Cardiac muscle cell (in vitro differentiated cells and primary cell): Measurements from ENCODE around the gene NEGR1. TPM values are rescaled to one million over a fixed set of nuclear protein-coding genes. Genes with fewer than 3 reads are reported as not detected.

Source experiments
- DNase-seq, 2 donors: peaks; one replicate each; pipeline versions ENCODE4 v3.0.0 to v3.0.0-alpha.2; 2010 to 2017; ENCODE audit warnings: low read depth in 1 of 2, low spot score in 1 of 2
- H3K27ac ChIP-seq: fragments of 200-600 bp; sonication (generic); 2 replicates; pipeline ENCODE4 v1.5.1; 2016
- H3K27me3 ChIP-seq: fragments of 200-600 bp; sonication (generic); 2 replicates; pipeline ENCODE4 v1.6.0; 2016; ENCODE audit warnings: control low read depth
- H3K36me3 ChIP-seq: fragments of 200-600 bp; sonication (generic); 2 replicates; pipeline ENCODE4 v1.5.1; 2016; ENCODE audit warnings: control low read depth
- H3K4me1 ChIP-seq: fragments of 200-600 bp; sonication (generic); 2 replicates; pipeline ENCODE4 v1.8.1; 2017; ENCODE audit warnings: low read depth, mild to moderate bottlenecking, mixed run types
- H3K4me3 ChIP-seq: fragments of 200-600 bp; sonication (generic); 2 replicates; pipeline ENCODE4 v1.5.1; 2016; ENCODE audit warnings: mild to moderate bottlenecking
- H3K9me3 ChIP-seq: fragments of 200-600 bp; sonication (generic); 2 replicates; pipeline ENCODE4 v1.5.1; 2017; ENCODE audit warnings: low read depth, mild to moderate bottlenecking, control low read depth
- polyA plus RNA-seq: library from polyadenylated mRNA; unstranded; fragments of >200 nt; fragmentation: Nextera tagmentation; extraction: Ambion mirVana; gene quantifications from 2 replicates; pipeline ENCODE4 v1.2.1, GENCODE V29; 2016
- total RNA-seq: library from RNA; depleted of rRNA; stranded (reverse); fragments of >200 nt; gene quantifications from 2 replicates; pipeline ENCODE4 v1.2.3, GENCODE V29; 2016
- TF ChIP-seq, protein P1 (sequence below): IDR thresholded peaks from 2 replicates; pipeline ENCODE4 v1.5.1; 2012; ENCODE audit warnings: low read depth, mild to moderate bottlenecking, low read length

The NEGR1 gene
- total and polyA plus RNA-seq, 2 experiments from 2014 or later = 0.06 to 0.20 TPM

DNA sequence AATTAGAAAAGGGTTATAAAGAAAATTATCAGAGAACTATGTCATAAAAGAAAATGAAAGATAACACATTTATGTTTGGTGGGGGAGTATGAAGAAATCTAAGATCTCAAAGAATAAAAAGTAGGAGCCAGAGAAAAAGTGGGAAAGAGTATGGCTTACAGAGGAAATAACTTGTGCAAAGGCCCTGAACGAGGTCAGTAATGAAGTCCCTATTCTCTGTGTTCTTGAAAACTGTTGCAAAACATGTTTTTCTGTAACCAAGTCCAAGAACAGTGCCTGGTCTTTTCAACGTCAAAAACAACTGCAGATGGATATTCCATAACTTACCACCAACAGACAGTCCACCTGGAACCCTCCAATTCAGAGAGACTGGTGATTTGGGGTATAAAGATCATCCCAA is 188.1 kb downstream of the NEGR1 start:
- TF ChIP-seq, protein P1, sequence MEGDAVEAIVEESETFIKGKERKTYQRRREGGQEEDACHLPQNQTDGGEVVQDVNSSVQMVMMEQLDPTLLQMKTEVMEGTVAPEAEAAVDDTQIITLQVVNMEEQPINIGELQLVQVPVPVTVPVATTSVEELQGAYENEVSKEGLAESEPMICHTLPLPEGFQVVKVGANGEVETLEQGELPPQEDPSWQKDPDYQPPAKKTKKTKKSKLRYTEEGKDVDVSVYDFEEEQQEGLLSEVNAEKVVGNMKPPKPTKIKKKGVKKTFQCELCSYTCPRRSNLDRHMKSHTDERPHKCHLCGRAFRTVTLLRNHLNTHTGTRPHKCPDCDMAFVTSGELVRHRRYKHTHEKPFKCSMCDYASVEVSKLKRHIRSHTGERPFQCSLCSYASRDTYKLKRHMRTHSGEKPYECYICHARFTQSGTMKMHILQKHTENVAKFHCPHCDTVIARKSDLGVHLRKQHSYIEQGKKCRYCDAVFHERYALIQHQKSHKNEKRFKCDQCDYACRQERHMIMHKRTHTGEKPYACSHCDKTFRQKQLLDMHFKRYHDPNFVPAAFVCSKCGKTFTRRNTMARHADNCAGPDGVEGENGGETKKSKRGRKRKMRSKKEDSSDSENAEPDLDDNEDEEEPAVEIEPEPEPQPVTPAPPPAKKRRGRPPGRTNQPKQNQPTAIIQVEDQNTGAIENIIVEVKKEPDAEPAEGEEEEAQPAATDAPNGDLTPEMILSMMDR = no peak
- no peaks in the 10 kb centered on the region for H3K4me1 ChIP-seq
- no peak overlapping the region for H3K4me3 ChIP-seq

GRCh38 chr1:72086394-72086793 is 195.9 kb downstream of the NEGR1 start:
- Histone ChIP-seq H3K4me1 (no peaks in the 10 kb centered on the region), H3K4me3 (no peak overlapping the region), H3K36me3 (no peaks in the 10 kb centered on the region), H3K27ac (no peak overlapping the region), H3K9me3 (no peaks in the 10 kb centered on the region), H3K27me3 (no peaks in the 10 kb centered on the region)
- TF ChIP-seq, protein P1 = no peak
- no peak for DNase-seq

More for the DNA sequence above, 188.1 kb downstream of the NEGR1 start:
- DNase-seq = no peak
- Histone ChIP-seq H3K27ac (no peak overlapping the region), H3K27me3 (no peaks in the 10 kb centered on the region), H3K36me3 (no peaks in the 10 kb centered on the region), H3K9me3 (no peaks in the 10 kb centered on the region)

- no peaks in the 10 kb centered on the region for H3K9me3 ChIP-seq
- no peaks in the 10 kb centered on the region for H3K27me3 ChIP-seq
- no peak for DNase-seq
- no peak overlapping the region for H3K4me3 ChIP-seq
- TF ChIP-seq, protein P1 = no peak
- no peaks in the 10 kb centered on the region for H3K4me1 ChIP-seq
- no peaks in the 10 kb centered on the region for H3K36me3 ChIP-seq
- no peak overlapping the region for H3K27ac ChIP-seq
These were observed 206.9 kb downstream of the NEGR1 start for GRCh38 chr1:72075425-72075824.

DNA sequence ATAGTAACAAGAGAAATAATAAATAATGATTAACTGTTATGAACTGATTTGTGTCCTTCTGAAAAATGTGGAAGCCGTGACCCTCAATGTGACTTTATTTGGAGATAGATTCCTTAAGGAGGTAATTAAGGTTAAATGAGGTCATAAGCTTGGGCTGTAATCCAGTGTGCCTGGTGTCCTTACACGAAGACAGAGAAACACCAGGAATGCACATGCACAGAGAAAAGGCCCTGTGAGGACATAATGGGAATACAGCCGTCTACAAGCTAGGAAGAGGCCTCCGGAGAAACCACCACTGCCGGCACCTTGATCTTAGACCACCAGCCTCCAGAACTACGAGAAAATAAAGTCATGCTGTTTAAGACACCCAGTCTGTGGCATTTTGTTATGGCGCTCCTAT is 215.9 kb downstream of the NEGR1 start:
- no peak for DNase-seq
- no peaks in the 10 kb centered on the region for H3K27me3 ChIP-seq
- H3K27ac ChIP-seq = no peak overlapping the region
- TF ChIP-seq, protein P1 = no peak
- no peak overlapping the region for H3K4me3 ChIP-seq
- no peaks in the 10 kb centered on the region for H3K9me3 ChIP-seq
- no peaks in the 10 kb centered on the region for H3K36me3 ChIP-seq
- no peaks in the 10 kb centered on the region for H3K4me1 ChIP-seq

DNA sequence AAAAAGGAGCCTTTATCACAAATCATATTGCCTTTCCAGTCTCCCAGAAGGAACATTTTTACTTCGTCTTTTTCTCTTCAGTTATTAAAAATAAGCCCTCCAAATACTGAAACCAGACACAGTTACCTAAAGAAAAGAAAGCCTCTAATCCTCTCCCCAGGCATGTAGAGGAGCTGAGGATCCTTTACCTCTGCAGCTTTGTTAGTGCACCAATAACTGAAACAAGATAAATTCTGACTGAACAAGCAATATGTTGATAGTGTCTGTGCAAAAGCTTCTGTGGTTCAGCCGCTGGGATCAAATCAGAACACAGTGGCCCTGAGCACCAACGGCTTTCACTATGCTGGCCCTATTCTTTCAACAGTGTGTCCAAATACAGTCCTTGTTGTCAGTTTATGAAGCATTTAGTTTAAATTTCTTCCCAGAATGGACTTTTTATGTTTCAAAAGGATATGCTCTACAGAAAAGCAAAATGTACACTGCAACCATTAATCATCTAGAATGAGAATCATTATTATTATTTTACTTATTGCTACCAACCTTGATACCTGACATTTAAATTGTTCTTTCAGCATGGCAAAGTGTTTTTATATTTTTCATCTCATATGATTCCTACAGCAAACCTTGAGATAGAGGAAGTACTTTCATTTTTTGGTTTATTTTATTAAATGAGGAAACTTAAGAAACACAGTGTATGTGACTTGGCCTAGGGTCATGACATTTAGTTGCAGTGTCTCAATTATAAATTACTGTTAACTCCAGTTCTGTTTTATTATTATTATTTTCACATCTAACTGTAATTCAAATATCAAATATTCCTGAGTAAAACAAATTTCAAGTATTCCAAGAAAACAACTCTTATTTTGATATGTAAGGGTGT is 217.9 kb downstream of the NEGR1 start:
- no peaks in the 10 kb centered on the region for H3K27me3 ChIP-seq
- TF ChIP-seq, protein P1 = no peak
- no peak for DNase-seq
- H3K36me3 ChIP-seq = no peaks in the 10 kb centered on the region
- no peak overlapping the region for H3K4me3 ChIP-seq
- H3K4me1 ChIP-seq = no peaks in the 10 kb centered on the region
- H3K9me3 ChIP-seq = no peaks in the 10 kb centered on the region
- H3K27ac ChIP-seq = no peak overlapping the region
